Hepatocyte (in vitro differentiated cells): ENCODE data around the gene AHCTF1.

ENCODE experiments used
- CTCF ChIP-seq: fragments of 200-600 bp; sonication (generic); IDR thresholded peaks from 2 replicates; pipeline ENCODE4 v1.5.1; 2016; ENCODE audit warnings: antibody characterized with exemption, mild to moderate bottlenecking; ENCODE audit not compliant: poor library complexity
- EZH2 ChIP-seq: fragments of 200-600 bp; sonication (generic); IDR thresholded peaks from 2 replicates; pipeline ENCODE4 v1.6.1; 2016; ENCODE audit warnings: antibody characterized with exemption, mild to moderate bottlenecking, borderline replicate concordance

GRCh38 chr1:246978281-246978680 lies 46.5 kb upstream of the AHCTF1 start:
- TF ChIP-seq CTCF (no peak), EZH2 (no peak)
